Measurements from ENCODE around the gene FUT6.

DNA sequence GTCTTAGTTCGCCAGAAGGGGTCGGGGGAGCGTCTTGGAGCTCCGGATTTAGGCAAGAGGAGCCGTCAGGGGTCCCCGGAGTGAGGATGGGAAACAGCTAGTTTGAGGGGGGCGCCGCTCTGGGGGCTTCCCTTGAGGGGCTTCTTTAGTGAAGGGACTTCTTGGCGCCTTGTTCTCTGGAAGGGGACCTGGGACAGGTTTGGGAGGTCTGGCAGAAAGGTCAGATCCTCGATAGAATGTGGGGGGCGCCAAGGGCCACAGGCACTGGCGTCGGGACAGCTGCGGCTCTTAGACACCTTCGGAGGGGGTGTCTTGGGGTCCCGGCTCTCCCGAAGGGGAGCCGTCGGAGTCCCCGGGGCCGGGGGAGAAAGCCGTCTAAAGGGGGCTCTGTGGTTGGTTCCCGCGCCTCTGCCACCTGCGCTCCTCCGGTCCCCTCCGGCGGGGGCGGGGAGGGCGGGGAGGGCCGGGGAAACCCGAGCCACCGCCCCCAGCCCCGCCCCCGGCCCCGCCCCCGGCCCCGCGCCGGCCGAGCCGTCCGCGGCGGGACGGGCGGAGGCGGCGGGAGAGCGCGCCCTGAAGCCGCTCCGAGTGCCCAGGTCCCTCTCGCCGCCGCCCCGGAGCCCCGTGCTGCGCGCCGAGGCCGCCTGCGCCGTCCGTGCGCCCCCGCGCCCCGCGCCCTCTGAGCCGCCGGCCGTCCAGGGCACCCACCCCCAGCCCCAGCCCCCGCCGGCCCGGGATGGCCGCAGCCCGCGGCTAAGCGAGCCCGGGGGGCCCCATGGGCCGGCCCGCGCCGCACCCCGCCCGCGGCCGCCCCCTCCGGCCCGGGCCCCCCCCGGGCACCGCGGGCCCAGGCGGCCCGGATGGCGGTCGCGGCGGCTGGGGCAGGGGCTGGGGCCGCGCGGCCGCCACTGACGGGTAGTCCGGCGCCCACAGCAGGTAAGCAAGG lies 34.7 kb downstream of the FUT6 start, which contains the start of gene NRTN:
- TF ChIP-seq, protein P1, sequence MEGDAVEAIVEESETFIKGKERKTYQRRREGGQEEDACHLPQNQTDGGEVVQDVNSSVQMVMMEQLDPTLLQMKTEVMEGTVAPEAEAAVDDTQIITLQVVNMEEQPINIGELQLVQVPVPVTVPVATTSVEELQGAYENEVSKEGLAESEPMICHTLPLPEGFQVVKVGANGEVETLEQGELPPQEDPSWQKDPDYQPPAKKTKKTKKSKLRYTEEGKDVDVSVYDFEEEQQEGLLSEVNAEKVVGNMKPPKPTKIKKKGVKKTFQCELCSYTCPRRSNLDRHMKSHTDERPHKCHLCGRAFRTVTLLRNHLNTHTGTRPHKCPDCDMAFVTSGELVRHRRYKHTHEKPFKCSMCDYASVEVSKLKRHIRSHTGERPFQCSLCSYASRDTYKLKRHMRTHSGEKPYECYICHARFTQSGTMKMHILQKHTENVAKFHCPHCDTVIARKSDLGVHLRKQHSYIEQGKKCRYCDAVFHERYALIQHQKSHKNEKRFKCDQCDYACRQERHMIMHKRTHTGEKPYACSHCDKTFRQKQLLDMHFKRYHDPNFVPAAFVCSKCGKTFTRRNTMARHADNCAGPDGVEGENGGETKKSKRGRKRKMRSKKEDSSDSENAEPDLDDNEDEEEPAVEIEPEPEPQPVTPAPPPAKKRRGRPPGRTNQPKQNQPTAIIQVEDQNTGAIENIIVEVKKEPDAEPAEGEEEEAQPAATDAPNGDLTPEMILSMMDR (IDR thresholded peaks at IDR 0.05), result no peak
- TF ChIP-seq EZH2 (IDR thresholded peaks at IDR 0.05) (no peak), EZH2phosphoT487 (IDR thresholded peaks at IDR 0.05) (no peak)
